Neutrophil (primary cell): Measurements from ENCODE around the gene GAL.

Source experiments
- H3K27ac ChIP-seq: fragments of 200-600 bp; sonication (generic); 2 replicates; pipeline ENCODE4 v1.5.1; 2016; ENCODE audit warnings: mild to moderate bottlenecking, moderate library complexity
- H3K27me3 ChIP-seq: fragments of 200-600 bp; sonication (generic); 2 replicates; pipeline ENCODE4 v1.6.0; 2016; ENCODE audit warnings: mild to moderate bottlenecking
- H3K36me3 ChIP-seq: fragments of 200-600 bp; sonication (generic); 2 replicates; pipeline ENCODE4 v1.5.1; 2017
- H3K4me1 ChIP-seq, 2 experiments: fragments of 200-600 bp in 1 of 2; sonication (generic) in 1 of 2; 1 replicate in 1 of 2; 2 replicates in 1 of 2; pipeline versions ENCODE4 v1.5.1 to v1.6.1; 2013 to 2016; ENCODE audit warnings: low read depth in 1 of 2, low read length in 1 of 2, mild to moderate bottlenecking in 1 of 2, moderate library complexity in 1 of 2; ENCODE audit not compliant: control insufficient read depth in 1 of 2, insufficient read depth in 1 of 2
- H3K4me3 ChIP-seq, 2 experiments: fragments of 200-600 bp in 1 of 2; sonication (generic) in 1 of 2; 1 replicate in 1 of 2; 2 replicates in 1 of 2; pipeline ENCODE4 v1.5.1; 2013 to 2016; ENCODE audit warnings: low read depth in 1 of 2, low read length in 1 of 2, mild to moderate bottlenecking in 1 of 2, moderate library complexity in 1 of 2
- H3K9me3 ChIP-seq: fragments of 200-600 bp; sonication (generic); 2 replicates; pipeline ENCODE4 v1.5.1; 2016
- TF ChIP-seq, protein P1 (sequence below): fragments of 200-600 bp; sonication (generic); IDR thresholded peaks from 2 replicates; pipeline ENCODE4 v1.5.1; 2016; ENCODE audit warnings: antibody characterized with exemption

The GAL gene

DNA sequence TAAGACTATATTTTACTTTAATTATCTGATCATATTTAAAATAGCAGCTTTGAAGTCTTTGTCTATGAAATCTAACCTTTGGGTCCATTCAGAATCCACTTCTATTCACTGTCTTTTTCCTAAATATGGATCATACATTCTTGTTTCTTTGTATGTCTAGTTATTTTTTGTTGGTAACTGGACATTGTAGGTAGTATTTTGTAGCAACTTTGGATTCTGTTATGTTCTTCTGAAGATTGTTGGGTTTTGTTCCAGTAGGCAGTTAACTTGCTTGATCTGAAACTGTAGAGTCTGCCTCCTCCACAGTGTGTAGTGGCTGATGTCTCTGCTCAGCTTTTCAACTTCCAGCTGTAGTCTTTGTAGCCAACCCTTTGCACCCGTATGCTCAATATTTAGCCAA, 37.5 kb upstream of the GAL start:
- Histone ChIP-seq H3K9me3 (peaks cover 5% of the 10 kb centered on the region), H3K27ac (no peak overlapping the region), H3K4me1 (no peaks in the 10 kb centered on the region), H3K27me3 (peaks cover 47% of the 10 kb centered on the region), H3K36me3 (no peaks in the 10 kb centered on the region), H3K4me3 (no peak overlapping the region)
- TF ChIP-seq, protein P1, sequence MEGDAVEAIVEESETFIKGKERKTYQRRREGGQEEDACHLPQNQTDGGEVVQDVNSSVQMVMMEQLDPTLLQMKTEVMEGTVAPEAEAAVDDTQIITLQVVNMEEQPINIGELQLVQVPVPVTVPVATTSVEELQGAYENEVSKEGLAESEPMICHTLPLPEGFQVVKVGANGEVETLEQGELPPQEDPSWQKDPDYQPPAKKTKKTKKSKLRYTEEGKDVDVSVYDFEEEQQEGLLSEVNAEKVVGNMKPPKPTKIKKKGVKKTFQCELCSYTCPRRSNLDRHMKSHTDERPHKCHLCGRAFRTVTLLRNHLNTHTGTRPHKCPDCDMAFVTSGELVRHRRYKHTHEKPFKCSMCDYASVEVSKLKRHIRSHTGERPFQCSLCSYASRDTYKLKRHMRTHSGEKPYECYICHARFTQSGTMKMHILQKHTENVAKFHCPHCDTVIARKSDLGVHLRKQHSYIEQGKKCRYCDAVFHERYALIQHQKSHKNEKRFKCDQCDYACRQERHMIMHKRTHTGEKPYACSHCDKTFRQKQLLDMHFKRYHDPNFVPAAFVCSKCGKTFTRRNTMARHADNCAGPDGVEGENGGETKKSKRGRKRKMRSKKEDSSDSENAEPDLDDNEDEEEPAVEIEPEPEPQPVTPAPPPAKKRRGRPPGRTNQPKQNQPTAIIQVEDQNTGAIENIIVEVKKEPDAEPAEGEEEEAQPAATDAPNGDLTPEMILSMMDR: no peak

DNA sequence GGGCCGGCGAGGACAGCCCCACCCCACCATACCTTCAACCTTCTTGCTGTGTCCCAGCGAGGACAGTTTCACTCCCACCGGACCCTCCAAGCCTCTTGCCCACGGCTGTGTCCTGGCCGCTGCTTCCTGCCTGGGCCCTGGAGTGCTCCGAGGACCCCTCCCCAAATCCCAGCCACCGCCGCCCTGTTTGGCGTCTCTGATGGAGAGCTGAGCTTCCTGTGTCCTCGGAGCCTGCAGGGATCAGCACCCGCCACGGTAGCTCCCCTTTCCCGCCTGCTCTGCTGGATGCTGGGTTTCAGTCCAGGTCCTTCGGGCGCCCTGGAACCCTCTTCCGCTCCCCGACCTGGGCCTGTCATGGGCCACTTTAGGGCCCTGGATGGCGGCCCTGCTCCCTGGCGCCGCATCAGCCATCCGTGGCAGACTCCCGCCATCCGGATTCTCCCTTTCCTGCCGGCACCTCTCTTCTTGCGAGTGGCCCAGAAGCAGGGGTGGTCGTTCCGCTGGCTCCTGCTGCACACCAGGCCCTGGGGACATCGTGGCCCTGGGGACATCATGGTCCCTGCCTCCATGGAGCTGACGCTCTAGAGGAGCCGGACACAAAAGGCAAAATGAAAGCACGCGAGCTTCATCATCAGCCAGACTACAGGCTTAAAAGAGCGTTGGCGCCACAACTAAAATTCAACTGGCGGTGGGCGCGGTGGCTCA, 34.3 kb upstream of the GAL start:
- no peaks in the 10 kb centered on the region for H3K4me1 ChIP-seq
- H3K4me3 ChIP-seq: no peak overlapping the region
- H3K36me3 ChIP-seq: no peaks in the 10 kb centered on the region
- H3K27me3 ChIP-seq: peaks cover 47% of the 10 kb centered on the region
- TF ChIP-seq, protein P1: no peak
- no peak overlapping the region for H3K27ac ChIP-seq
- peaks cover 5% of the 10 kb centered on the region for H3K9me3 ChIP-seq

DNA sequence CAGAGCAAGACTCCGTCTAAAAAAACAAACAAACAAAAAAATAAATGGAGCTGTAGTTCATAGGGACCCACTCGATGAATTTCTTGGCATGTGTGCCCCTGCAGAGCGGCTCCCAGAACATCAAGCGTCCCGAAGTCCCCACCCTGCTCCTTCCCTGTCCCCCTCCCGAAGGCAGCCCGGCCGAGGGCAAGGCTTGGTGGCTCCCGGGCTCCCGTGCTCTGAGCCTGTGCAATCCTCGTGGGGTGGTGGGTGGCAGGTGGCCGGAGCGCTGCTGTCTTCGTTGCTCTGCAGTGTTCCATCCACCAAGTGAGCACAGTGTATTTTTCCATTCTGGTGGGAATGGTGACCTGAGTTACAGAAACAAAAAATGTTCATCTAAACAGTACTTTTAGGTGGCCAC, 33.5 kb upstream of the GAL start:
- TF ChIP-seq, protein P1: no peak
- Histone ChIP-seq H3K9me3 (peaks cover 5% of the 10 kb centered on the region), H3K36me3 (no peaks in the 10 kb centered on the region), H3K27me3 (peaks cover 47% of the 10 kb centered on the region), H3K27ac (no peak overlapping the region), H3K4me3 (no peak overlapping the region), H3K4me1 (no peaks in the 10 kb centered on the region)

DNA sequence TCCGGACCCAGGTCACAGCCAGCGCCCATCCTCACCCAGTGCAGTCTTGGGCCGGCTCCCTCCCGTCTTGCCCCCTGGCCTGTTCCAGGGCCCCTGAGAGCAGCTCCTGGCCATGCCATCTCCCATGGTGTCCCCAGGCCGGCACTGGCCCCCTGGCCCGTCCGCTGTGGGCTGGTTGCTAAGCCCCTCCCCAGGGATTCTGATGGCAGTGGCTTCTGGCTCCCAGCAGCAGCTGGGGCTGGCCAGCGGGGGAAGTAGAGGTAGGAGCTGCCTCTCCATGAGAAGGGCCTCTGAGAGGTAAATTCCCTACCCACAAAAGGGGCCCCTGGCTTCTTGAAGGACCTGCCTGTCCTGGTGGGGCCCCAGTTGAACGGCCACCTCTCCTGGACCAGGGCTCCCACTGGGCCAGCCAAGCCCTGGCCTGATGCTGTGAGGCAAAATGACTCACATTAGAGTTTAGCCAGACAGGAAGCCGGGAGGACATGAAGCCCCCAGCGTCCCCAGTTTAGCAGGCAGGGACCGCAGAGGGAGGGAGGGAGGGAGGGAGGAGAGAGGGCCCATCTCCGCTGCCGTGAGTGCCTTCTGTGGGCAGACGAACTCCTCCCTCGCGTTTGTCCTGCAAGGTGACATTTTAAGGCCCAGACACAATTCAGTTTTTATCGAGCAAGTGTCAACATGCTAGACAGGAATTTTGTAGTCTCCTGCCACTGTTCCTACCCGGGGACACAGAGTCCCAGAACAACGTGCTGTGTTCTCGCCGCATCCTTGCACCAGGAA, 32.9 kb upstream of the GAL start:
- Histone ChIP-seq H3K4me1 (no peaks in the 10 kb centered on the region), H3K27me3 (peaks cover 47% of the 10 kb centered on the region), H3K36me3 (no peaks in the 10 kb centered on the region), H3K27ac (no peak overlapping the region), H3K4me3 (no peak overlapping the region), H3K9me3 (peaks cover 5% of the 10 kb centered on the region)
- TF ChIP-seq, protein P1: no peak

DNA sequence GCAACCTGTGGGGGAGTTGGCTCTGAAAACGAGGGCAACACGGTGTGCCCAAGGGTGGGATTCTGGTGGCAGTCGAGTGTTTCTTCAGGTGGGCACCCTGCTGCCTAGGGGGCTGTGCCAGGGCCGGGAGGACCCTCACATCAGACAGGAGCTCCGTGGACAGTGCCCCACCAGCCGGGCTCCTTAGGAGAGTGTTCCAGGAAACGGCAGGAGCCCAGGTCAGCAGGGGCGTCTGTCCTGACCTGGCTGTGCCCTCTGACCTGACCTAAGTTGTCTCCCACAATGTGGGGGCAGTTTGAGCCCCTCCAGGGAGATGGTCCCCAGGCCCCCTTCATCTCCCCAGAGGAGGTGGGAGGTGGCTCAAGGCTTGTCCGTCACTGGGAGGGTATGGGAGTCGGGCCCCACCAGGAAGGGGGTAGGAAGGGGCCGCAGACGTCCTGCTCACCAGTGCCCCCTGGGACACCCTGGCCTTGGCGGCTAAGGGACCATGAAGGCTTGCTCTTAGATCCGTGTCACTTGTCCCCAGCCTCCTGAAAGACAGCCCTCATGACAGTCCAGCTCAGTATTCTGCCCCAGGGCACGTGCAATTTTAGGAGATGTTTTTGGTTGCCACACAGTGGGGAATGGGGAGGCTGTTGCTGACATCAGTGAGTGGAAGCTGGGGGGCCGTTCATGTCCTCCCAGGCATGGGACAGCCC, 32.2 kb upstream of the GAL start:
- H3K27me3 ChIP-seq: peaks cover 44% of the 10 kb centered on the region
- H3K27ac ChIP-seq: no peak overlapping the region
- no peaks in the 10 kb centered on the region for H3K36me3 ChIP-seq
- TF ChIP-seq, protein P1: no peak
- H3K4me3 ChIP-seq: no peak overlapping the region
- H3K9me3 ChIP-seq: peaks cover 1% of the 10 kb centered on the region
- H3K4me1 ChIP-seq: no peaks in the 10 kb centered on the region
